WI38 (cell line): Measurements from ENCODE around the gene SEC61A2.

Source experiments
- H3K4me3 ChIP-seq: 2 replicates; pipeline ENCODE4 v1.5.1; 2011; ENCODE audit warnings: low read depth, mild to moderate bottlenecking, control low read depth, low read length
- CTCF ChIP-seq: IDR thresholded peaks from 2 replicates; pipeline ENCODE4 v1.5.1; 2012; ENCODE audit warnings: low read depth, mild to moderate bottlenecking, control low read depth, low read length

Gene SEC61A2

GRCh38 chr10:12179606-12180170 lies 50.2 kb downstream of the SEC61A2 start:
- no peak overlapping the region for H3K4me3 ChIP-seq
- TF ChIP-seq CTCF, result no peak

- TF ChIP-seq CTCF, result no peak
These were observed 50.9 kb downstream of the SEC61A2 start for GRCh38 chr10:12180221-12180974.

GRCh38 chr10:12181065-12181775 lies 51.7 kb downstream of the SEC61A2 start:
- TF ChIP-seq CTCF, result no peak
- no peak overlapping the region for H3K4me3 ChIP-seq

More at GRCh38 chr10:12180221-12180974, 50.9 kb downstream of the SEC61A2 start:
- H3K4me3 ChIP-seq, result no peak overlapping the region

- no peak for TF ChIP-seq CTCF
- no peak overlapping the region for H3K4me3 ChIP-seq
These were observed 54.7 kb downstream of the SEC61A2 start for GRCh38 chr10:12184165-12184564.

GRCh38 chr10:12186323-12186722 lies 56.8 kb downstream of the SEC61A2 start:
- TF ChIP-seq CTCF, result no peak
- H3K4me3 ChIP-seq, result no peak overlapping the region

- TF ChIP-seq CTCF, result no peak
- no peak overlapping the region for H3K4me3 ChIP-seq
These were observed 57.9 kb downstream of the SEC61A2 start for GRCh38 chr10:12187321-12187905.
